HepG2 (cell line): ENCODE data around the gene FBXL13. TPM values are rescaled to one million over a fixed set of nuclear protein-coding genes. Genes with fewer than 3 reads are reported as not detected.
"Not testable (repeated sequence)": the region's sequence is repeated elsewhere in the genome, so short reads cannot be mapped to it uniquely, and the experiment has no call there.

Experiments
- ATAC-seq: fragments of 200-7000 bp; cut with Tn5 transposase; 3 replicates; pipeline ENCODE4 v1.9.1; 2020; ENCODE audit warnings: mild to moderate bottlenecking, moderate library complexity
- BruUV-seq: library from RNA; stranded (reverse); fragments of 400-500 nt; replicated peaks from 2 replicates; lab custom pipeline; 2021; lab: Mats Ljungman, UMichigan
- CTCF ChIA-PET: fragments of 300-600 bp; formaldehyde crosslinking; extraction: SDS; loops from one replicate; lab custom pipeline; 2021; ENCODE audit warnings: low total read pairs, inconsistent platforms, low intra/inter-chr PET ratio; lab: Yijun Ruan, JAX
- POLR2A ChIA-PET: fragments of 350-600 bp; sonication (Branson Sonifier 250); formaldehyde crosslinking; loops from one replicate; lab custom pipeline; 2020; ENCODE audit warnings: antibody characterized with exemption, inconsistent platforms; lab: Yijun Ruan, JAX
- DNase-seq: peaks from one replicate; pipeline ENCODE4 v3.0.0-alpha.2; 2015; ENCODE audit warnings: low spot score
- FAIRE-seq: peaks from 3 replicates; lab custom pipeline; 2011; peaks lifted over from hg19 to GRCh38; lab: Jason Lieb, UNC
- H2AFZ ChIP-seq: one replicate; pipeline ENCODE4 v1.6.1; 2011; ENCODE audit warnings: low read length, inconsistent platforms
- H3K27ac ChIP-seq: fragments of 300-600 bp; 3 replicates; pipeline ENCODE4 v1.8.0; 2011; ENCODE audit warnings: mixed run types, mild to moderate bottlenecking, mixed read lengths, low read length, inconsistent platforms; ENCODE audit not compliant: insufficient read depth; ENCODE audit errors: extremely low read length
- H3K27me3 ChIP-seq, 2 experiments: fragments of 200-600 bp in 1 of 2; 2 replicates in 1 of 2; 3 replicates in 1 of 2; pipeline versions ENCODE4 v1.6.0 to v1.8.0; 2011; ENCODE audit warnings: low read length in 2 of 2, mild to moderate bottlenecking in 2 of 2, moderate library complexity in 2 of 2, inconsistent platforms in 1 of 2; ENCODE audit not compliant: insufficient read depth in 2 of 2, control insufficient read depth in 1 of 2
- H3K36me3 ChIP-seq, 2 experiments: fragments of 200-600 bp in 1 of 2; replicated peaks in 1 of 2; 2 replicates in 1 of 2; 3 replicates in 1 of 2; pipeline versions ENCODE4 v1.5.1 to v1.8.0; 2011; ENCODE audit warnings: low read length in 2 of 2, inconsistent platforms in 1 of 2; ENCODE audit not compliant: insufficient read depth in 2 of 2, control insufficient read depth in 1 of 2
- H3K4me1 ChIP-seq: 2 replicates; pipeline ENCODE4 v1.5.1; 2012; ENCODE audit warnings: low read length, inconsistent platforms; ENCODE audit not compliant: insufficient read depth
- H3K4me2 ChIP-seq: 2 replicates; pipeline ENCODE4 v1.6.0; 2011; ENCODE audit warnings: low read depth, low read length, inconsistent platforms
- H3K4me3 ChIP-seq, 3 experiments: fragments of 200-600 bp in 1 of 3; sonication (generic), shearing (Covaris generic) in 1 of 3; replicated peaks in 1 of 3; 2 replicates each; pipeline ENCODE4 v1.5.1; 2011 to 2016; ENCODE audit warnings: low read length in 3 of 3, inconsistent platforms in 2 of 3, low read depth in 2 of 3, mild to moderate bottlenecking in 2 of 3, control low read depth in 1 of 3, mixed read lengths in 1 of 3; ENCODE audit not compliant: insufficient read depth in 1 of 3
- H3K79me2 ChIP-seq: one replicate; pipeline ENCODE4 v1.6.1; 2011; ENCODE audit warnings: low read length, inconsistent platforms; ENCODE audit not compliant: insufficient read depth
- H3K9ac ChIP-seq: 2 replicates; pipeline ENCODE4 v1.6.0; 2011; ENCODE audit warnings: mild to moderate bottlenecking, low read depth, low read length, inconsistent platforms; ENCODE audit not compliant: insufficient read depth
- H3K9me3 ChIP-seq: 2 replicates; pipeline ENCODE4 v1.5.1; 2012; ENCODE audit warnings: mild to moderate bottlenecking, low read length
- H4K20me1 ChIP-seq: 2 replicates; pipeline ENCODE4 v1.6.0; 2011; ENCODE audit warnings: inconsistent platforms, mild to moderate bottlenecking, low read length, moderate library complexity; ENCODE audit not compliant: insufficient read depth
- GATAD1 ChIP-seq: IDR thresholded peaks from 2 replicates; pipeline ENCODE4 v1.6.1; 2016; ENCODE audit warnings: missing genetic modification reagents, missing compliant biosample characterization
- MAFG ChIP-seq: sonication (generic); formaldehyde crosslinking; IDR thresholded peaks from 2 replicates; pipeline ENCODE4 v1.5.1; 2020; ENCODE audit warnings: mild to moderate bottlenecking, missing genetic modification reagents
- ZBTB38 ChIP-seq: sonication (generic); formaldehyde crosslinking; IDR thresholded peaks from 2 replicates; pipeline ENCODE4 v1.5.1; 2020; ENCODE audit warnings: mild to moderate bottlenecking, missing genetic modification reagents
- ZNF121 ChIP-seq: sonication (generic); formaldehyde crosslinking; IDR thresholded peaks from 2 replicates; pipeline ENCODE4 v1.5.0; 2020; ENCODE audit warnings: mild to moderate bottlenecking, missing genetic modification reagents
- ZNF770 ChIP-seq: sonication (generic); formaldehyde crosslinking; IDR thresholded peaks from 2 replicates; pipeline ENCODE4 v1.5.0; 2020; ENCODE audit warnings: mild to moderate bottlenecking, missing genetic modification reagents
- WGBS: methylation state at CpG from one replicate; pipeline ENCODE4 v1.1.6; 2017; ENCODE audit warnings: low lambda C conversion rate; 5-methylcytosine and 5-hydroxymethylcytosine counted together
- in situ Hi-C: cut with HindIII; loops from 2 replicates; pipeline ENCODE4 v1.10.0; 2017; ENCODE audit warnings: low pct_unique_long_range_greater_than_20kb; ENCODE audit not compliant: extremely low pct_ligation_motif_present
- intact Hi-C: fragments of 100-400 bp; cut with micrococcal nuclease; formaldehyde crosslinking; loops from one replicate; pipeline ENCODE4 v1.10.0; 2022; ENCODE audit not compliant: unreplicated experiment
- polyA plus RNA-seq, 8 experiments: library from polyadenylated mRNA; depleted of rRNA in 3 of 8; stranded (reverse) in 7 of 8; unstranded in 1 of 8; fragments of >200 nt; fragmentation: Illumina TruSeq in 4 of 8; extraction: Trizol in 4 of 8; gene quantifications; 2 replicates each; pipeline versions ENCODE4 v1.2.1 to v1.2.3, GENCODE V29; 2011 to 2016; ENCODE audit warnings: low read depth in 4 of 8, missing spikeins in 1 of 8, mixed read lengths in 1 of 8; ENCODE audit not compliant: insufficient read depth in 1 of 8
- total RNA-seq, 5 experiments: library from RNA; depleted of rRNA; stranded (reverse); fragments of >200 nt; fragmentation: Illumina TruSeq; extraction: Trizol; gene quantifications; 2 replicates each; pipeline ENCODE4 v1.2.3, GENCODE V29; 2016; ENCODE audit warnings: low read depth in 1 of 5
- TF ChIP-seq, protein P1 (sequence below): sonication (generic); formaldehyde crosslinking; IDR thresholded peaks from 2 replicates; pipeline ENCODE4 v1.5.1; 2020; ENCODE audit warnings: mild to moderate bottlenecking, missing genetic modification reagents, moderate library complexity
- TF ChIP-seq, protein P2 (sequence below): sonication (generic); formaldehyde crosslinking; IDR thresholded peaks from 2 replicates; pipeline ENCODE4 v1.4.0; 2020; ENCODE audit warnings: mild to moderate bottlenecking, low read depth, missing genetic modification reagents
- TF ChIP-seq, protein P3 (sequence below): sonication (generic); IDR thresholded peaks from 2 replicates; pipeline ENCODE4 v1.6.1; 2016; ENCODE audit warnings: low read depth, borderline replicate concordance

The FBXL13 gene
- total and polyA plus RNA-seq, 2 of the 13 experiments (the other 11 are each of a cell fraction or from before 2014, with no cell fraction given), result 0.24 to 0.77 TPM

DNA sequence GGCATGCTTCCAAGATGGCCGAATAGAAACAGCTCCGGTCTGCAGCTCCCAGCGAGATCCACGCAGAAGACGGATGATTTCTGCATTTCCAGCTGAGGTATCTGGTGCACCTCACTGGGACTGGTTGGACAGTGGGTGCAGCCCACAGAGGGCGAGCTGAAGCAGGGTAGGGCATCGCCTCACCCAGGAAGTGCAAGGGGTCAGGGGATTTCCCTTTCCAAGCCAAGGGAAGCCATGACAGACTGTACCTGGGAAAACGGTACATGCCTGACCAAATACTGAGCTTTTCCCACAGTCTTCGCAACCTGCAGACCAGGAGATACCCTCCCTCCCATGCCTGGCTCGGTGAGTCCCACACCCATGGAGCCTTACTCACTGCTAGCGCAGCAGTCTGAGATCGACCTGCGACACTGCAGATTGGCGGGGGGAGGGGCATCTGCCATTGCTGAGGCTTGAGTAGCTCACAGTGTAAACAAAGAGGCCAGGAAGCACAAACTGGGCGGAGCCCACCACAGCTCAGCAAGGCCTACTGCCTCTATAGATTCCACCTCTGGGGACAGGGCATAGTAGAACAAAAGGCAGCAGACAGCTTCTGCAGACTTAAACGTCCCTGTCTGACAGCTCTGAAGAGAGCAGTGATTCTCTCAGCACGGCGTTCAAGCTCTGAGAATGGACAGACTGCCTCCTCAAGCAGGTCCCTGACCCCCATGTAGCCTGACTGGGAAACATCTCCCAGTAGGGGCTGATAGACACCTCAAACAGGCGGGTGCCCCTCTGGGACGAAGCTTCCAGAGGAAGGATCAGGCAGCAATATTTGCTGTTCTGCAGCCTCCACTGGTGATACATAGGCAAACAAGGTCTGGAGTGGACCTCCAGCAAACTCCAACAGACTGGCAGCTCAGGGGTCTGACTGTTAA is 36.5 kb downstream of the FBXL13 start (continued):
- TF ChIP-seq GATAD1 (CRISPR knock-in tag) (0 out of 2 replicates have a peak, but pooled peaks have one; percentile 42), ZBTB38 (CRISPR knock-in tag) (peak; percentile 66; the same call in 1 of the 2 replicates)

GRCh38 chr7:103037476-103037822 is 37.1 kb downstream of the FBXL13 start:
- intact Hi-C loops, result no loop called here
- in situ Hi-C loops, result no loop called here
- H3K79me2 ChIP-seq, result no peaks in the 10 kb centered on the region
- no peaks in the 10 kb centered on the region for H4K20me1 ChIP-seq
- H3K4me1 ChIP-seq, result peaks cover 17% of the 10 kb centered on the region
- no peak for FAIRE-seq
- peak overlapping the region; percentile 47 for H3K27ac ChIP-seq
- peak overlapping the region; percentile 82 for H3K4me2 ChIP-seq
- H3K27me3 ChIP-seq, result no peaks in the 10 kb centered on the region
- POLR2A ChIA-PET, result interaction anchor here (1.4 to 2.4 kb wide), 4 partner anchors 14 to 289 kb away, joined by 7 to 16 read pairs (median 8); partner anchors contain the start of genes ARMC10, FAM185A and FBXL13
- no TSS peak for BruUV-seq
- no peak overlapping the region for H3K4me3 ChIP-seq
- peak; percentile 4 for DNase-seq
- CTCF ChIA-PET, result no interaction called here
- no peak overlapping the region for H3K9ac ChIP-seq
- no peak overlapping the region for H2AFZ ChIP-seq
- no peak for TF ChIP-seq MAFG (CRISPR knock-in tag)
- TF ChIP-seq, protein P1, sequence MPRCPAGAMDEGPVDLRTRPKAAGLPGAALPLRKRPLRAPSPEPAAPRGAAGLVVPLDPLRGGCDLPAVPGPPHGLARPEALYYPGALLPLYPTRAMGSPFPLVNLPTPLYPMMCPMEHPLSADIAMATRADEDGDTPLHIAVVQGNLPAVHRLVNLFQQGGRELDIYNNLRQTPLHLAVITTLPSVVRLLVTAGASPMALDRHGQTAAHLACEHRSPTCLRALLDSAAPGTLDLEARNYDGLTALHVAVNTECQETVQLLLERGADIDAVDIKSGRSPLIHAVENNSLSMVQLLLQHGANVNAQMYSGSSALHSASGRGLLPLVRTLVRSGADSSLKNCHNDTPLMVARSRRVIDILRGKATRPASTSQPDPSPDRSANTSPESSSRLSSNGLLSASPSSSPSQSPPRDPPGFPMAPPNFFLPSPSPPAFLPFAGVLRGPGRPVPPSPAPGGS (CRISPR knock-in tag), result no peak
- TF ChIP-seq, protein P2, sequence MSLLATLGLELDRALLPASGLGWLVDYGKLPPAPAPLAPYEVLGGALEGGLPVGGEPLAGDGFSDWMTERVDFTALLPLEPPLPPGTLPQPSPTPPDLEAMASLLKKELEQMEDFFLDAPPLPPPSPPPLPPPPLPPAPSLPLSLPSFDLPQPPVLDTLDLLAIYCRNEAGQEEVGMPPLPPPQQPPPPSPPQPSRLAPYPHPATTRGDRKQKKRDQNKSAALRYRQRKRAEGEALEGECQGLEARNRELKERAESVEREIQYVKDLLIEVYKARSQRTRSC, result no peak
- TF ChIP-seq ZNF121, result peak; percentile 30; the same call in 1 of the 2 replicates
- TF ChIP-seq, protein P3, sequence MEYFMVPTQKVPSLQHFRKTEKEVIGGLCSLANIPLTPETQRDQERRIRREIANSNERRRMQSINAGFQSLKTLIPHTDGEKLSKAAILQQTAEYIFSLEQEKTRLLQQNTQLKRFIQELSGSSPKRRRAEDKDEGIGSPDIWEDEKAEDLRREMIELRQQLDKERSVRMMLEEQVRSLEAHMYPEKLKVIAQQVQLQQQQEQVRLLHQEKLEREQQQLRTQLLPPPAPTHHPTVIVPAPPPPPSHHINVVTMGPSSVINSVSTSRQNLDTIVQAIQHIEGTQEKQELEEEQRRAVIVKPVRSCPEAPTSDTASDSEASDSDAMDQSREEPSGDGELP, result no peak
- 0 out of 2 replicates have a peak, but pooled peaks have one; percentile 43 for TF ChIP-seq ZNF770 (CRISPR knock-in tag)
- no peaks in the 10 kb centered on the region for H3K36me3 ChIP-seq
- no peaks in the 10 kb centered on the region for H3K9me3 ChIP-seq
- peak; percentile 66 for ATAC-seq
- 76% methylated on average over 1 of the region's 1 CpG for WGBS

DNA sequence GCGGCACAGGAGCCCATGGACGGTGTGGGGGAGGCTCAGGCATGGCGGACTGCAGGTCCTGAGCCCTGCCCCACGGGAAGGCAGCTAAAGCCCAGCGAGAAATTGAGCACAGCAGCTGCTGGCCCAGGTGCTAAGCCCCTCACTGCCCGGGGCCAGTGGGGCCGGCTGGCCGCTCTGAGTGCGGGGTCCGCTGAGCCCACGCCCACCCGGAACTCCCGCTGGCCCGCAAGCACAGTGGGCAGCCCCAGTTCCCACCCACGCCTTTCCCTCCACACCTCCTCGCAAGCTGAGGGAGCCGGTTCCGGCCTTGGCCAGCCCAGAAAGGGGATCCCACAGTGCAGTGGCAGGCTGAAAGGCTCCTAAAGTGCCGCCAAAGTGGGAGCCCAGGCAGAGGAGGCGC is 40.3 kb downstream of the FBXL13 start:
- H3K36me3 ChIP-seq, in situ Hi-C loops, H3K27me3 ChIP-seq, intact Hi-C loops, H3K79me2 ChIP-seq, H3K4me3 ChIP-seq, FAIRE-seq, H3K27ac ChIP-seq, H3K9me3 ChIP-seq, H4K20me1 ChIP-seq, ATAC-seq, BruUV-seq, CTCF ChIA-PET, POLR2A ChIA-PET, H3K9ac ChIP-seq, H2AFZ ChIP-seq, H3K4me2 ChIP-seq, DNase-seq: not testable (repeated sequence)
- WGBS, result 87% methylated on average over 6 of the region's 20 CpGs
- H3K4me1 ChIP-seq, result peaks cover 17% of the 10 kb centered on the region
